Erythroblast (primary cell): ENCODE data around the gene ARFIP2.

Experiments
- GATA1 ChIP-seq: IDR thresholded peaks from 2 replicates; pipeline ENCODE4 v1.6.1; 2011; ENCODE audit warnings: low read depth, mild to moderate bottlenecking, control low read depth, low read length, moderate library complexity
- POLR2A ChIP-seq: IDR thresholded peaks from 2 replicates; pipeline ENCODE4 v1.6.1; 2011; ENCODE audit warnings: mild to moderate bottlenecking, low read length

DNA sequence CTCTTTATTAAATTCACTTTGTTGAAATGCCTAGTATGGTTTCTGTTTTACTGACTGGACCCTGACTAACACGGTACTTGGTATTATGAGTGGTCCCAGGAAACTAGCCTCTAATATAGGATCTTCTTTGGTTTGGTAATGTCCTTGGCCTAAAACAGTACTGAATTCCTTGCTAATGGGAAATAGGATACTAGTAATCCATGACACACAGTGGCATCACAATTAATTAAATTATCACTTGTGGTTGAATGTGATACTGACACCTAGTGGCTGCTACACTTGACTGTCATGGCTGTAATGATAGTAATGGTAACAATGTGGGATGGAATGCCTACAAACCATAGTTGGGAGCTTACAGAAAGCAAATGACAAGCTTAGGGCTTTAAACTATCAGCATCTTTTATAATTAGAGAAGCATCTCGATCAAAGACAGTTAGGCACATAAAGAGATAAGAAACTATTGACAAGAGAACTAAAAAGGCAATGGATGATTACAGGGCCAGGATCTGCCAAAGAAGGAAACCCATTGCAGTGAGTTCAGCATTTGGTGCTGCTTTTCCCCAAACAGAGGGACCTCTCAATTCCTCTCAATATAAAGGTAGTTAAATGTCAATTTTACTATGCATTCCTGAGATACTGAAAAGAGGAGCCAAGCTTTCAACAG lies 24.6 kb upstream of the ARFIP2 start:
- no peak for TF ChIP-seq POLR2A
- no peak for TF ChIP-seq GATA1
